ENCODE results near the gene EDN1. TPM values are rescaled to one million over a fixed set of nuclear protein-coding genes. Genes with fewer than 3 reads are reported as not detected.

Gene EDN1
- total and polyA plus RNA-seq, 9 of the 15 experiments (the other 6 are each of a cell fraction or from before 2014, with no cell fraction given), result 0.03 to 0.06 TPM; not detected in 7

DNA sequence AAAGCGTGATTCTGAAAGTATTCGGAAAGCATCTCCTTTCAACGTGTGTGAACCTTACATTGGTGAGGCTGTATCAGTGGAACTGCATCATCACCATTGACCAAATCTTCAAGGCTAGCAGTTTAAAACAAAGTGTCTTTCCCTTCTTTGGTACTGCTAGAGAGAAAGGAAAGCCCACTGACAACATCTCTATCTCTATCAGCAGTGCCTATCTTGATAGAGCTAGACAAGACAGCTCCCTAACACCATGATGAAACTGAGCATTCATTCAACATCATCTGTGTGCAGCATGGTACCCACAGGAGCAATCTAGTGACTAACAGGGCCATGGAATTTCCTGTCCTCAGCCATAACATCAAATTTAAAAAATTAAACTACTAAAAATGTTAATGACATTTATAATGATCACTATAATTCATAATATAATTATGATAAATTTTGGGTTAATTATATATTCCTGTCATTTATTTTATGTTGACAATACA, 31.5 kb upstream of the EDN1 start:
- H3K4me3 ChIP-seq, result no peak overlapping the region
- ChIA-PET POLR2A (no interaction called here), CTCF (ENCODE audit: low intra/inter-chr PET ratio) (no interaction called here)
- H3K9me1 ChIP-seq (ENCODE audit: control insufficient read depth, insufficient read depth, low read length), result no peaks in the 10 kb centered on the region
- intact Hi-C loops (cut with micrococcal nuclease), result no loop called here
- BruUV-seq (replicated peaks), result no TSS peak
- DNase-seq (ENCODE audit: extremely low read depth in 1 of 4, low spot score in 3 of 4) (no peak), ATAC-seq (no peak), FAIRE-seq (no peak)
- peaks cover 5 to 6% of the 10 kb centered on the region in 2 experiments; a peak in 2 of 5 replicates for H3K27me3 ChIP-seq (ENCODE audit: control insufficient read depth in 2 of 2, insufficient read depth in 2 of 2, low read length in 2 of 2)
- no peak overlapping the region for H3K4me2 ChIP-seq (ENCODE audit: insufficient read depth, low read length)
- no peak overlapping the region for H3K9ac ChIP-seq (ENCODE audit: insufficient read depth in 1 of 2, low read depth in 2 of 2, low read length in 2 of 2)
- no peak overlapping the region for H2AFZ ChIP-seq (ENCODE audit: low read depth, low read length)
- H3K4me1 ChIP-seq (replicated peaks in 1 of 2; ENCODE audit: control insufficient read depth in 2 of 2, insufficient read depth in 2 of 2, low read length in 2 of 2), result no peaks in the 10 kb centered on the region
- no peak overlapping the region for H3K27ac ChIP-seq (ENCODE audit: extremely low read depth, low read depth, low read length)
- H3K9me3 ChIP-seq (replicated peaks; ENCODE audit: control insufficient read depth, insufficient read depth, low read depth, low read length), result no peaks in the 10 kb centered on the region
- H3K36me3 ChIP-seq (ENCODE audit: control insufficient read depth, insufficient read depth, low read length), result no peaks in the 10 kb centered on the region
- no peak for TF ChIP-seq KDM4B (IDR thresholded peaks at IDR 0.05; ENCODE audit: borderline replicate concordance in 2 of 2, low read depth in 1 of 2)
- TF ChIP-seq TGIF2 (CRISPR knock-in tag; IDR thresholded peaks at IDR 0.05), result no peak
- TF ChIP-seq, protein P1, sequence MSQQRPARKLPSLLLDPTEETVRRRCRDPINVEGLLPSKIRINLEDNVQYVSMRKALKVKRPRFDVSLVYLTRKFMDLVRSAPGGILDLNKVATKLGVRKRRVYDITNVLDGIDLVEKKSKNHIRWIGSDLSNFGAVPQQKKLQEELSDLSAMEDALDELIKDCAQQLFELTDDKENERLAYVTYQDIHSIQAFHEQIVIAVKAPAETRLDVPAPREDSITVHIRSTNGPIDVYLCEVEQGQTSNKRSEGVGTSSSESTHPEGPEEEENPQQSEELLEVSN (IDR thresholded peaks at IDR 0.05; ENCODE audit: borderline replicate concordance in 1 of 2, extremely low read depth in 1 of 2, insufficient read depth in 1 of 2, insufficient read length in 1 of 2, low read depth in 1 of 2, low read length in 1 of 2, poor library complexity in 1 of 2, severe bottlenecking in 1 of 2), result no peak
- TF ChIP-seq MXI1 (IDR thresholded peaks at IDR 0.05; ENCODE audit: low read depth, low read length), result no peak
- H3K79me2 ChIP-seq (ENCODE audit: control insufficient read depth, insufficient read depth, low read length), result no peaks in the 10 kb centered on the region
- H4K20me1 ChIP-seq (replicated peaks; ENCODE audit: control insufficient read depth, insufficient read depth, low read length), result no peaks in the 10 kb centered on the region
- in situ Hi-C loops (cut with MboI), result no loop called here
- WGBS (ENCODE audit: insufficient coverage, low coverage, missing lambda C conversion rate), result 2% methylated on average over 3 of the region's 3 CpGs
